Endodermal cell (in vitro differentiated cells): Measurements from ENCODE around the gene TEX261. TPM values are rescaled to one million over a fixed set of nuclear protein-coding genes. Genes with fewer than 3 reads are reported as not detected.
A peak's percentile ranks its signal among the peaks of the same experiment; 100 is the strongest.

Experiments used
- DNase-seq: peaks from one replicate; pipeline ENCODE4 v3.0.0-alpha.2; 2017
- H3K27ac ChIP-seq: 2 replicates; pipeline ENCODE4 v1.5.1; 2013; ENCODE audit warnings: mild to moderate bottlenecking, low read depth, low read length, moderate library complexity
- H3K27me3 ChIP-seq: 2 replicates; pipeline ENCODE4 v1.6.1; 2013; ENCODE audit warnings: mild to moderate bottlenecking, low read length, moderate library complexity; ENCODE audit not compliant: insufficient read depth, control insufficient read depth, poor library complexity, severe bottlenecking
- H3K36me3 ChIP-seq: 2 replicates; pipeline ENCODE4 v1.7.0; 2013; ENCODE audit warnings: mild to moderate bottlenecking, low read length, moderate library complexity; ENCODE audit not compliant: control insufficient read depth, insufficient read depth
- H3K4me1 ChIP-seq: one replicate; pipeline ENCODE4 v1.7.0; 2013; ENCODE audit warnings: low read length; ENCODE audit not compliant: control insufficient read depth, insufficient read depth
- H3K4me3 ChIP-seq: 2 replicates; pipeline ENCODE4 v1.5.1; 2013; ENCODE audit warnings: mild to moderate bottlenecking, low read length, moderate library complexity
- H3K9ac ChIP-seq: 2 replicates; pipeline ENCODE4 v1.6.1; 2013; ENCODE audit warnings: mild to moderate bottlenecking, low read length, moderate library complexity; ENCODE audit not compliant: poor library complexity, severe bottlenecking; ENCODE audit errors: extremely low read depth
- H3K9me3 ChIP-seq: 2 replicates; pipeline ENCODE4 v1.6.1; 2013; ENCODE audit warnings: mild to moderate bottlenecking, low read length, moderate library complexity; ENCODE audit not compliant: control insufficient read depth
- H3K27ac Mint-ChIP-seq: 2 replicates; pipeline ENCODE4 v1.8.0; 2020; ENCODE audit warnings: mixed read lengths
- H3K27me3 Mint-ChIP-seq: 2 replicates; pipeline ENCODE4 v1.8.0; 2021; ENCODE audit warnings: mild to moderate bottlenecking, mixed read lengths; ENCODE audit not compliant: insufficient read depth
- H3K36me3 Mint-ChIP-seq: 2 replicates; pipeline ENCODE4 v1.8.0; 2020; ENCODE audit warnings: low read depth, mixed read lengths
- H3K4me1 Mint-ChIP-seq: 2 replicates; pipeline ENCODE4 v1.8.0; 2020; ENCODE audit warnings: mixed read lengths
- H3K4me3 Mint-ChIP-seq: 2 replicates; pipeline ENCODE4 v1.8.0; 2020; ENCODE audit warnings: mild to moderate bottlenecking, moderate library complexity, mixed read lengths
- H3K9me3 Mint-ChIP-seq: 2 replicates; pipeline ENCODE4 v1.8.0; 2020; ENCODE audit warnings: mild to moderate bottlenecking, mixed read lengths
- CTCF ChIP-seq: fragments of 200-600 bp; sonication (generic); conservative IDR thresholded peaks from 2 replicates; pipeline ENCODE4 v1.5.0; 2021; ENCODE audit warnings: antibody characterized with exemption, mild to moderate bottlenecking
- WGBS, 2 experiments: methylation state at CpG; one replicate each; pipeline versions ENCODE4 v1.1.5 to v1.1.7; 2013; ENCODE audit warnings: missing lambda C conversion rate in 2 of 2, mixed read lengths in 1 of 2; ENCODE audit not compliant: insufficient coverage in 1 of 2, insufficient read length in 1 of 2; 5-methylcytosine and 5-hydroxymethylcytosine counted together
- total RNA-seq, 2 donors: library from RNA; stranded (reverse); fragmentation: NEBNext Ultra II Directional in 1 of 2; extraction: Animal tissue kit (Norgen Biotek cat#: 25700) in 1 of 2; gene quantifications; 2 replicates in 1 of 2; 3 replicates in 1 of 2; pipeline ENCODE4 v1.2.1, GENCODE V29; 2021

Gene TEX261
- total RNA-seq, 2 donors from 2014 or later: 13.3 to 19.9 TPM

GRCh38 chr2:70964133-70964532 is 30.5 kb downstream of the TEX261 start:
- Mint-ChIP-seq H3K9me3 (no peaks in the 10 kb centered on the region), H3K27ac (no peak overlapping the region), H3K4me3 (no peak overlapping the region), H3K36me3 (no peaks in the 10 kb centered on the region), H3K4me1 (peaks cover 2% of the 10 kb centered on the region), H3K27me3 (peaks cover 86% of the 10 kb centered on the region)
- no peak overlapping the region for H3K27ac ChIP-seq
- no peak overlapping the region for H3K4me3 ChIP-seq
- DNase-seq: no peak
- no peaks in the 10 kb centered on the region for H3K4me1 ChIP-seq
- TF ChIP-seq CTCF: no peak
- H3K36me3 ChIP-seq: no peaks in the 10 kb centered on the region
- peaks cover 77% of the 10 kb centered on the region for H3K27me3 ChIP-seq
- H3K9me3 ChIP-seq: no peaks in the 10 kb centered on the region
- 75% methylated on average over 4 of the region's 4 CpGs; no CpG with 5 or more reads in 1 of the 2 experiments for WGBS, 2 experiments
- no peak overlapping the region for H3K9ac ChIP-seq

GRCh38 chr2:70962885-70963878 is 31.5 kb downstream of the TEX261 start:
- Mint-ChIP-seq H3K4me3 (no peak overlapping the region), H3K27ac (no peak overlapping the region), H3K4me1 (peaks cover 2% of the 10 kb centered on the region), H3K36me3 (no peaks in the 10 kb centered on the region), H3K9me3 (no peaks in the 10 kb centered on the region), H3K27me3 (peaks cover 77% of the 10 kb centered on the region)
- no peak for TF ChIP-seq CTCF
- H3K9me3 ChIP-seq: no peaks in the 10 kb centered on the region
- no peak overlapping the region for H3K4me3 ChIP-seq
- no peak overlapping the region for H3K9ac ChIP-seq
- peaks cover 68% of the 10 kb centered on the region for H3K27me3 ChIP-seq
- WGBS, 2 experiments: 78 to 81% methylated on average over 15 to 18 of the region's 18 CpGs
- no peak overlapping the region for H3K27ac ChIP-seq
- DNase-seq: peak; percentile 38
- no peaks in the 10 kb centered on the region for H3K36me3 ChIP-seq
- no peaks in the 10 kb centered on the region for H3K4me1 ChIP-seq

- no peaks in the 10 kb centered on the region for H3K36me3 Mint-ChIP-seq
- TF ChIP-seq CTCF: no peak
- Histone ChIP-seq H3K9ac (no peak overlapping the region), H3K27me3 (peaks cover 60% of the 10 kb centered on the region), H3K4me3 (no peak overlapping the region), H3K9me3 (no peaks in the 10 kb centered on the region), H3K27ac (no peak overlapping the region), H3K36me3 (no peaks in the 10 kb centered on the region), H3K4me1 (no peaks in the 10 kb centered on the region)
- H3K9me3 Mint-ChIP-seq: no peaks in the 10 kb centered on the region
- DNase-seq: peak; percentile 53
- H3K4me3 Mint-ChIP-seq: no peak overlapping the region
- no peak overlapping the region for H3K27ac Mint-ChIP-seq
- peaks cover 2% of the 10 kb centered on the region for H3K4me1 Mint-ChIP-seq
- WGBS, 2 experiments: 74 to 81% methylated on average over 10 to 12 of the region's 12 CpGs
- H3K27me3 Mint-ChIP-seq: peaks cover 72% of the 10 kb centered on the region
Measured at GRCh38 chr2:70962211-70962884, 32.3 kb downstream of the TEX261 start.
